ENCODE results near the gene WRAP73. TPM values are rescaled to one million over a fixed set of nuclear protein-coding genes. Genes with fewer than 3 reads are reported as not detected.

Gene WRAP73
- total RNA-seq, 1 experiment from 2014 or later = 51.4 TPM

DNA sequence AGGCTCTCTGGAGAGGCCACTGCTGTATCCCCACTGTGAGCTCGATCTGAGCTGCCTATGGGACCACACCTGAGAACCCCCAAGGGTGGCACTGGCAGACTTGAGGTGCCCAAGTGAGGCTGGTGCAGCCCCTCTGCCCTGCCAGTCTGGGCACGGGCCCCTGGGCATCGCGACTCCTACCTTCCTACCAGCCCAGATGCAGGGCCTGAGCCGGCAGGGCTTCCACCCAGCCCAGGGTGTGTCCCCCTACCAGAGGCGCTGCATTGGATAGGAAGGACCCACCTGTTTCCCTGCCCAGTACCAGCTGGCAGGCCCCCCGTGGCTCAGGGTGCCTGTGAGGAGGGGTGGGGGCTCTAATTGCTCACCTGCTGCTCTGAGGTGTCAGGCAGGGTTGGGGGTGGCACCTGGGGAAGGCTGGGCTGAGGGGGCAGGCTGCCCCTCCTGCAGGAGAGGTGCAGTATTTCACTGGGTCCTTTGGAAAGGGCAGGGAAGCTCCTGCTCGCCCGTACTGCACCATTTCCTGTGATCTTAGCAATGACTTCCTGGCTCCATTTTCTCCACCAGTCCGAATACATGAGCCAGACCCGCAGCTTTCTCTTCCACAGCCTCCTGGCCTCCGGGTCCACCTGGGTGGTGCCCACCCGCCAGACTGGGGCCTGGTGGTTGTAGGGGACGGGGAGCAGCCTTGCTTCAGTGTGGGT is 14.2 kb upstream of the WRAP73 start:
- no peaks in the 10 kb centered on the region for H3K36me3 ChIP-seq (ENCODE audit: control insufficient read depth in 1 of 2, insufficient read depth in 2 of 2, low read length in 2 of 2)
- TF ChIP-seq EGR1 (IDR thresholded peaks at IDR 0.05; ENCODE audit: low read depth) = no peak
- no peak for TF ChIP-seq ELF1 (IDR thresholded peaks at IDR 0.05; ENCODE audit: borderline replicate concordance, low read depth)
- H3K9me2 ChIP-seq (ENCODE audit: insufficient read depth) = no peaks in the 10 kb centered on the region
- ChIA-PET POLR2A (no interaction called here), CTCF (no interaction called here), RAD21 (ENCODE audit: low non-redundant PET in 1 of 2, low total read pairs in 2 of 2, uncharacterized antibody in 2 of 2, unreplicated experiment in 2 of 2) (no interaction called here)
- H3K79me2 ChIP-seq (ENCODE audit: insufficient read depth, low read length) = peaks cover 70% of the 10 kb centered on the region
- peaks cover 14 to 20% of the 10 kb centered on the region in 2 experiments for H3K4me1 ChIP-seq (ENCODE audit: control insufficient read depth in 1 of 2, insufficient read depth in 2 of 2, low read length in 2 of 2)
- no peak overlapping the region for H3K4me3 ChIP-seq (replicated peaks in 1 of 2; ENCODE audit: low read depth in 1 of 2, low read length in 2 of 2)
- intact Hi-C loops (cut with micrococcal nuclease) = no loop called here
- no peak overlapping the region for H3K9ac ChIP-seq (ENCODE audit: low read length)
- DNase-seq (ENCODE audit: low read depth, low spot score) = no peak
- H3K27me3 ChIP-seq (ENCODE audit: insufficient read depth, low read length) = no peaks in the 10 kb centered on the region
- no TSS peak for BruUV-seq (replicated peaks)
- ATAC-seq = no peak
- no peak overlapping the region for H3K27ac ChIP-seq (ENCODE audit: low read depth, low read length)
- H3K9me3 ChIP-seq (ENCODE audit: control insufficient read depth in 1 of 2, insufficient read depth in 1 of 2, low read depth in 1 of 2, low read length in 2 of 2) = no peaks in the 10 kb centered on the region
- no peak overlapping the region for H2AFZ ChIP-seq (ENCODE audit: low read depth, low read length, poor library complexity, severe bottlenecking)
- peaks cover 5% of the 10 kb centered on the region; the same call in 1 of the 2 replicates for H4K20me1 ChIP-seq (ENCODE audit: insufficient read depth)
- H3K4me2 ChIP-seq (ENCODE audit: low read length) = no peak overlapping the region

GRCh38 chr1:3662080-3662671 is 12.3 kb upstream of the WRAP73 start:
- H3K9ac ChIP-seq (ENCODE audit: low read length) = no peak overlapping the region
- H4K20me1 ChIP-seq (ENCODE audit: insufficient read depth) = peaks cover 5% of the 10 kb centered on the region; the same call in 1 of the 2 replicates
- H3K9me3 ChIP-seq (ENCODE audit: control insufficient read depth in 1 of 2, insufficient read depth in 1 of 2, low read depth in 1 of 2, low read length in 2 of 2) = no peaks in the 10 kb centered on the region
- RAD21 ChIA-PET (ENCODE audit: low non-redundant PET in 1 of 2, low total read pairs in 2 of 2, uncharacterized antibody in 2 of 2, unreplicated experiment in 2 of 2) = no interaction called here
- DNase-seq (ENCODE audit: low read depth, low spot score) = no peak
- H3K4me1 ChIP-seq (ENCODE audit: control insufficient read depth in 1 of 2, insufficient read depth in 2 of 2, low read length in 2 of 2) = peaks cover 0 to 6% of the 10 kb centered on the region in 2 experiments; a peak in 1 of 4 replicates
- CTCF ChIA-PET = no interaction called here
- intact Hi-C loops (cut with micrococcal nuclease) = no loop called here
- ATAC-seq = no peak
- H3K9me2 ChIP-seq (ENCODE audit: insufficient read depth) = no peaks in the 10 kb centered on the region
- no peak overlapping the region for H3K4me2 ChIP-seq (ENCODE audit: low read length)
- BruUV-seq (replicated peaks) = no TSS peak
- H3K27me3 ChIP-seq (ENCODE audit: insufficient read depth, low read length) = no peaks in the 10 kb centered on the region
- H3K36me3 ChIP-seq (ENCODE audit: control insufficient read depth in 1 of 2, insufficient read depth in 2 of 2, low read length in 2 of 2) = no peaks in the 10 kb centered on the region
- no peak overlapping the region for H3K4me3 ChIP-seq (replicated peaks in 1 of 2; ENCODE audit: low read depth in 1 of 2, low read length in 2 of 2)
- H2AFZ ChIP-seq (ENCODE audit: low read depth, low read length, poor library complexity, severe bottlenecking) = no peak overlapping the region
- peaks cover 75% of the 10 kb centered on the region for H3K79me2 ChIP-seq (ENCODE audit: insufficient read depth, low read length)
- H3K27ac ChIP-seq (ENCODE audit: low read depth, low read length) = no peak overlapping the region
- POLR2A ChIA-PET = interaction anchor here (0.9 kb wide), 1 partner anchor 9 kb away, joined by 4 read pairs; no protein-coding TSS in a partner anchor
- TF ChIP-seq ZBTB33 (IDR thresholded peaks at IDR 0.05; ENCODE audit: extremely low read depth, insufficient replicate concordance, low read length) = no peak
- no peak for TF ChIP-seq ZNF274 (IDR thresholded peaks at IDR 0.05; ENCODE audit: low read depth, low read length)
- TF ChIP-seq JUND (IDR thresholded peaks at IDR 0.05) = no peak
- TF ChIP-seq SIN3A (IDR thresholded peaks at IDR 0.05; ENCODE audit: low read depth) = no peak
- TF ChIP-seq ZFX (IDR thresholded peaks at IDR 0.05) = no peak
- no peak for TF ChIP-seq ELF1 (IDR thresholded peaks at IDR 0.05; ENCODE audit: borderline replicate concordance, low read depth)
- no peak for TF ChIP-seq EZH2phosphoT487 (IDR thresholded peaks at IDR 0.05; ENCODE audit: borderline replicate concordance)
- TF ChIP-seq RAD21 (IDR thresholded peaks at IDR 0.05; ENCODE audit: low read depth) = no peak
- no peak for TF ChIP-seq YY1 (IDR thresholded peaks at IDR 0.05; ENCODE audit: extremely low read depth, insufficient replicate concordance, low read depth, low read length)
- no peak for TF ChIP-seq REST (IDR thresholded peaks at IDR 0.05; ENCODE audit: low read depth)
- TF ChIP-seq POLR2A (IDR thresholded peaks at IDR 0.05; ENCODE audit: borderline replicate concordance, extremely low read depth, insufficient read depth, insufficient read length) = no peak
- no peak for TF ChIP-seq CEBPB (IDR thresholded peaks at IDR 0.05; ENCODE audit: low read depth)
- no peak for TF ChIP-seq EZH2 (IDR thresholded peaks at IDR 0.05)
- TF ChIP-seq SRF (IDR thresholded peaks at IDR 0.05; ENCODE audit: low read depth) = no peak
